HepG2 (cell line): ENCODE results near the gene PLRG1. TPM values are rescaled to one million over a fixed set of nuclear protein-coding genes. Genes with fewer than 3 reads are reported as not detected.

Source experiments
- ATF3 ChIP-seq: sonication (generic); formaldehyde crosslinking; IDR thresholded peaks from 2 replicates; pipeline ENCODE4 v1.4.0; 2020; ENCODE audit warnings: missing genetic modification reagents
- BRD4 ChIP-seq: sonication (generic); formaldehyde crosslinking; IDR thresholded peaks from 2 replicates; pipeline ENCODE4 v1.4.0; 2020; ENCODE audit warnings: missing genetic modification reagents
- CHCHD3 ChIP-seq: sonication (generic); formaldehyde crosslinking; IDR thresholded peaks from 2 replicates; pipeline ENCODE4 v1.8.0; 2022; ENCODE audit warnings: mild to moderate bottlenecking, missing genetic modification reagents, moderate library complexity
- CREB1 ChIP-seq, 2 experiments: fragments of 450-650 bp in 1 of 2; IDR thresholded peaks; 2 replicates each; pipeline ENCODE4 v1.6.1; 2016 to 2017; ENCODE audit warnings: control low read depth in 1 of 2, mild to moderate bottlenecking in 1 of 2, missing compliant biosample characterization in 1 of 2, missing genetic modification characterization in 1 of 2
- FOXJ3 ChIP-seq: sonication (generic); formaldehyde crosslinking; IDR thresholded peaks from 2 replicates; pipeline ENCODE4 v1.4.0; 2020; ENCODE audit warnings: missing genetic modification reagents, mild to moderate bottlenecking, borderline replicate concordance
- GPBP1L1 ChIP-seq: sonication (generic); formaldehyde crosslinking; IDR thresholded peaks from 2 replicates; pipeline ENCODE4 v1.5.0; 2020; ENCODE audit warnings: mild to moderate bottlenecking, missing genetic modification reagents
- HOXA5 ChIP-seq: sonication (generic); formaldehyde crosslinking; IDR thresholded peaks from 2 replicates; pipeline ENCODE4 v1.4.0; 2020; ENCODE audit warnings: missing genetic modification reagents
- KMT2B ChIP-seq: IDR thresholded peaks from 2 replicates; pipeline ENCODE4 v1.6.1; 2016; ENCODE audit warnings: missing genetic modification reagents, missing compliant biosample characterization
- MIXL1 ChIP-seq: IDR thresholded peaks from 2 replicates; pipeline ENCODE4 v1.6.1; 2016
- NR2C2 ChIP-seq: sonication (generic); formaldehyde crosslinking; IDR thresholded peaks from 2 replicates; pipeline ENCODE4 v1.4.0; 2020; ENCODE audit warnings: missing genetic modification reagents, mild to moderate bottlenecking, moderate library complexity, borderline replicate concordance
- NR2F1 ChIP-seq, 2 experiments: fragments of 450-650 bp in 1 of 2; formaldehyde crosslinking in 1 of 2; IDR thresholded peaks; 2 replicates each; pipeline versions ENCODE4 v1.5.0 to v1.6.1; 2016 to 2020; ENCODE audit warnings: mild to moderate bottlenecking in 1 of 2, missing compliant biosample characterization in 1 of 2, missing genetic modification reagents in 1 of 2, moderate library complexity in 1 of 2
- SIN3A ChIP-seq: IDR thresholded peaks from 2 replicates; pipeline ENCODE4 v1.6.1; 2011; ENCODE audit warnings: low read depth, mild to moderate bottlenecking, control low read depth, low read length, borderline replicate concordance
- ZNF142 ChIP-seq: sonication (generic); formaldehyde crosslinking; IDR thresholded peaks from 2 replicates; pipeline ENCODE4 v1.4.0; 2020; ENCODE audit warnings: missing genetic modification reagents
- ZNF333 ChIP-seq: sonication (generic); formaldehyde crosslinking; IDR thresholded peaks from 2 replicates; pipeline ENCODE4 v1.4.0; 2020; ENCODE audit warnings: mild to moderate bottlenecking, missing genetic modification reagents, borderline replicate concordance
- ZNF512 ChIP-seq: sonication (generic); formaldehyde crosslinking; IDR thresholded peaks from 2 replicates; pipeline ENCODE4 v1.4.0; 2020; ENCODE audit warnings: mild to moderate bottlenecking, missing genetic modification reagents
- ZNF776 ChIP-seq: sonication (generic); formaldehyde crosslinking; IDR thresholded peaks from 2 replicates; pipeline ENCODE4 v1.4.0; 2020; ENCODE audit warnings: mild to moderate bottlenecking, missing genetic modification reagents
- ZNF83 ChIP-seq: sonication (generic); formaldehyde crosslinking; IDR thresholded peaks from 2 replicates; pipeline ENCODE4 v1.4.0; 2020; ENCODE audit warnings: missing genetic modification reagents, mild to moderate bottlenecking, borderline replicate concordance
- ZNF891 ChIP-seq: sonication (generic); formaldehyde crosslinking; IDR thresholded peaks from 2 replicates; pipeline ENCODE4 v1.5.0; 2020; ENCODE audit warnings: mild to moderate bottlenecking, missing genetic modification reagents
- ZSCAN20 ChIP-seq: sonication (generic); formaldehyde crosslinking; IDR thresholded peaks from 2 replicates; pipeline ENCODE4 v1.4.0; 2020; ENCODE audit warnings: missing genetic modification reagents, mild to moderate bottlenecking, borderline replicate concordance
- polyA plus RNA-seq, 8 experiments: library from polyadenylated mRNA; depleted of rRNA in 3 of 8; stranded (reverse) in 7 of 8; unstranded in 1 of 8; fragments of >200 nt; fragmentation: Illumina TruSeq in 4 of 8; extraction: Trizol in 4 of 8; gene quantifications; 2 replicates each; pipeline versions ENCODE4 v1.2.1 to v1.2.3, GENCODE V29; 2011 to 2016; ENCODE audit warnings: low read depth in 4 of 8, missing spikeins in 1 of 8, mixed read lengths in 1 of 8; ENCODE audit not compliant: insufficient read depth in 1 of 8
- total RNA-seq, 5 experiments: library from RNA; depleted of rRNA; stranded (reverse); fragments of >200 nt; fragmentation: Illumina TruSeq; extraction: Trizol; gene quantifications; 2 replicates each; pipeline ENCODE4 v1.2.3, GENCODE V29; 2016; ENCODE audit warnings: low read depth in 1 of 5

Gene PLRG1
- total and polyA plus RNA-seq, 2 of the 13 experiments (the other 11 are each of a cell fraction or from before 2014, with no cell fraction given), result 77.3 to 110 TPM

- no peak for TF ChIP-seq GPBP1L1 (CRISPR knock-in tag)
- no peak for TF ChIP-seq ATF3 (CRISPR knock-in tag)
- no peak for TF ChIP-seq ZNF142 (CRISPR knock-in tag)
- no peak for TF ChIP-seq ZNF776 (CRISPR knock-in tag)
- no peak for TF ChIP-seq ZNF512 (CRISPR knock-in tag)
- TF ChIP-seq BRD4 (CRISPR knock-in tag), result no peak
- TF ChIP-seq ZNF891, result 0 out of 2 replicates have a peak, but pooled peaks have one; percentile 48
- TF ChIP-seq CHCHD3 (CRISPR knock-in tag), result no peak
- no peak for TF ChIP-seq HOXA5 (CRISPR knock-in tag)
- TF ChIP-seq CREB1 (IDR thresholded peaks at IDR 0.05), result no peak
- TF ChIP-seq CREB1 (CRISPR knock-in tag; IDR thresholded peaks at IDR 0.05), result peak; percentile 90
- peak; percentile 84 for TF ChIP-seq KMT2B (CRISPR knock-in tag)
- 0 out of 2 replicates have a peak, but pooled peaks have one; percentile 48 for TF ChIP-seq ZNF333 (CRISPR knock-in tag)
- peak; percentile 39; the same call in 1 of the 2 replicates for TF ChIP-seq FOXJ3 (CRISPR knock-in tag)
- peak; percentile 31; the same call in 1 of the 2 replicates for TF ChIP-seq NR2C2 (CRISPR knock-in tag)
- no peak for TF ChIP-seq NR2F1 (CRISPR knock-in tag; IDR thresholded peaks at IDR 0.05)
- TF ChIP-seq ZNF83 (CRISPR knock-in tag), result no peak
- TF ChIP-seq ZSCAN20 (CRISPR knock-in tag), result no peak
- no peak for TF ChIP-seq MIXL1 (CRISPR knock-in tag)
- TF ChIP-seq SIN3A, result peak; percentile 89; the same call in 1 of the 2 replicates
These were observed at the start of gene PLRG1 (continued) for GRCh38 chr4:154549894-154550790.
